ENCODE measurements around the gene CTLA4.

Gene CTLA4

DNA sequence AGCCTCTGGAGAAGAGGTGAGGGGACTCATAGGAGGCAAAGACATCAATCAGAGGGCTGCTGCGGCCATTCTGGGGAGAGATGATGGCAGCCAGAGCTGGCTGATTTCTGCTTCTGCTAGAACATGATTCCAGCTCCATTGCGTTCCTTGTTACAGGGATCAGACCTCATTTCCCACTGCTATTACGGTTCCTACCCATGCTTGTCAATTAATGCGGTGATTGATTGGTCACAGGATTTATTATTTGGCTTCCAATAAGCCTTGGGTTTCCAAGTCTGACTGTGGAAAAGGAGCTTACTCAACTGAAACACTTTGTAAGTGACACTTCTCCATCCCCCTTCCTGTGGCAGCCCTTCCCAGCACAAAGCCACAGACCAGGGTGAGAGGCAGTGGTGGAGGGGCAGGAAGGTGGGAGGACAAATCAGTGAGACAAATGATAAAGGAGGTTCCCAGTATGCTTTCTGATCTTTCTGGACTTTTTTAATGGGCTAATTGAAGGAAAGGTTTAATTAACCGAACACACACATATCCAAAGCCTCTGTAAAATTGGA is 26.8 kb upstream of the CTLA4 start:
- no peak for DNase-seq (ENCODE audit: extremely low read depth, low read depth)
- no peak overlapping the region for H3K4me3 ChIP-seq (replicated peaks; ENCODE audit: low read depth, low read length)
- no peak for TF ChIP-seq CTCF (IDR thresholded peaks at IDR 0.05; ENCODE audit: low read depth, low read length, missing control alignments)

DNA sequence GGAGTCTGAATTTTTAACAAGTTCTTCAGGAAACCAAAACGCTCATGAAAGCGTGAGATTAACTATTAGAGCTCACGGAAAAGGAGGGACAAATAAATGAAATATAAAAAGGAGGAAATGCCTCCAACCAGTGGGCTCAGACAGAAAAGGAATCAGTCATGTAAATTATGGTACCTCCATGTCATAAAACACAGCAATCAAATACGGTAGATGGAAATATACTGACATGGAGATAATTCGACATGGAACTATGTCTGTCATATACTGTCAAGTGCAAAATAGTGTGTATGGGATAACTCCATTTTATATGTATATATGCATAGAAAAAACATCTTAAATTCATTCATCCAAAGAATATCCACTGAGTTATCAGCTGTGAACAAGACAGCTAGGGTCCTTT is 25.9 kb upstream of the CTLA4 start:
- TF ChIP-seq CTCF (IDR thresholded peaks at IDR 0.05; ENCODE audit: low read depth, low read length, missing control alignments), result no peak
- no peak overlapping the region for H3K4me3 ChIP-seq (replicated peaks; ENCODE audit: low read depth, low read length)
- no peak for DNase-seq (ENCODE audit: extremely low read depth, low read depth)

DNA sequence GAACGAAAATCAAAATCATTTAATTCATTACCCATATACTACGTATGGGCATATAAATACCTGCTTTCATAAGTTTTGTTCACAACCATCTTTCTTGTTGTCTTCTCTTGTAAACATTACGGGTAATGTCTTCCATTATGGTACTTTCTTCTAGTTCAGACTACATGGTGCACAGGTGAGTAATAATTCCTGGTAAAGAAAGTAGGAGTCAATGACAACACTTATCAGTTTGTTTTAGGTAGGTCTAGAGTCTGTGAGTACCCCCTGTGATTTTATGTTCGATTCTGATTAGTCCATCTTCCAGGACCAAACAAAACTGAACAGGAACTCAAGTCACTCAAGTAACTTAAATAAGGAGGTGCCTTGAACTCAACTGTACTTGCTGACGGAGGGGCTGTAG is 25.2 kb upstream of the CTLA4 start:
- no peak for TF ChIP-seq CTCF (IDR thresholded peaks at IDR 0.05; ENCODE audit: low read depth, low read length, missing control alignments)
- no peak overlapping the region for H3K4me3 ChIP-seq (replicated peaks; ENCODE audit: low read depth, low read length)
- DNase-seq (ENCODE audit: extremely low read depth, low read depth), result no peak

DNA sequence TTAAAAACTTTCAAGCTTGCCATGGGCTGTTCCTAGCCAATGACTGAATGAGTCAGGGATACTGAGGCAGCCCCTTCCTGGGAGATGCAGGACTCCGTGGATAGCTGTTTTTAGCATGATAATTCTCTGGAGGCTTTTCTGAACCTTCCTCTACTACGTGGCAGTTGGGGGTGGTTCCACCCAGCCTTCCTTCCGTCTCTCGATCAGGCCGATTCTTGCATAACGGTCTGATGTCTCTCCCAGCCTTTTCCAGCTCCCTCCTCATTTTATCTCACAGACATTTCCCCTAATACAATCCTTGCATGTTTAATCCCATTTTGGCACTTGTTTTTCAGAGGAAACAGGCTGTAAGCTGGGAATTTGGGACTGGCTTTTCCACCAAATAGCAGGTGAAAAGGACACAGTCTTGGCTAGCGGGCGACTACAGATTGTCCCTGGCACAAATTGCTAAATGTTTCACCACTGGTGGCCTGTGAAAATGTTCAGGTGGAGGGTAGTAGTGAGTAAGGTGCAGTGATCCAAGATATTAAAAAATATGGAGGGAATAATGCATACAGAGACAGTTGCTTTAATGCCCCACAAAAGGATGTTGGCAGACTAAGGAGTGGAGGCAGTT is 21.0 kb upstream of the CTLA4 start:
- no peak for TF ChIP-seq CTCF (IDR thresholded peaks at IDR 0.05; ENCODE audit: low read depth, low read length, missing control alignments)
- no peak overlapping the region for H3K4me3 ChIP-seq (replicated peaks; ENCODE audit: low read depth, low read length)
- no peak for DNase-seq (ENCODE audit: extremely low read depth, low read depth)

DNA sequence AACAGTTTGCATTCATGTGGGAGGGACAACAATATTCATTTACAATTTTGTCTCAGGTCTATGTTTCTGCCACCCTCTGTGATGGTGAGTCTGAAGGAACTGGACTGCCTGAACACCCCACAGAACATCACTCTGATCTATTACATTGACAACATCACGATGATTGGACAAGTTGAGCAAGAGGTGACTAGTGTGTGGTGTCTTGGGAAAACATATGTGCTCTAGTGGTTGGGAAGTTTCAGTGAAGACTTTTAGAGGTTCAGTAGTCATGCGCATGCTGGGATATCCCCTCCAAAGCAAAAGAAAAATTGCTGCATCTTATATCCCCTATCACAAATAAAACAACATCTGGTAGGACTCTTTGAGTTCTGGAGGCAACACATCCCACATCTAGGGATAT is 18.6 kb upstream of the CTLA4 start:
- TF ChIP-seq CTCF (IDR thresholded peaks at IDR 0.05; ENCODE audit: low read depth, low read length, missing control alignments), result no peak
- no peak overlapping the region for H3K4me3 ChIP-seq (replicated peaks; ENCODE audit: low read depth, low read length)
- DNase-seq (ENCODE audit: extremely low read depth, low read depth), result no peak

DNA sequence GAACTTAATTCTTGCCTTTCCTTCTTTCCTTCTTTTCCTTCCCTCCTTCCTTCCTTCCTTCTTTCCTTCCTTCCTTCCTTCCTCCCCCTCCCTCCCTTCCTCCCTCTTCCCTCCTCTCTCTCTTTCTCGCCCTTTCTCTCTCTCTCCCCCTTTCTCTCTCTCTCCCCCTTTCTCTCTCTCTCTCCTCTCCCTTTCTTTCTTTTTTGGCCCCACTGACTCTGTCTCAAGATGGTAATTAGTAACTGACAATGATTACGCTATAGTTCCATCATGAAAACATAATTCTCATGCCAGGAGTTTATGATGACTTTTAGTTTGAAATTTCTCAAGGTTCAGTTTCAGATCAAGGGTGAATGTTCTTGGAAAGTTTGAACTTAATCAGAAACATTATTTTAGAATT is 14.8 kb upstream of the CTLA4 start:
- no peak for DNase-seq (ENCODE audit: extremely low read depth, low read depth)
- TF ChIP-seq CTCF (IDR thresholded peaks at IDR 0.05; ENCODE audit: low read depth, low read length, missing control alignments), result no peak
- no peak overlapping the region for H3K4me3 ChIP-seq (replicated peaks; ENCODE audit: low read depth, low read length)

DNA sequence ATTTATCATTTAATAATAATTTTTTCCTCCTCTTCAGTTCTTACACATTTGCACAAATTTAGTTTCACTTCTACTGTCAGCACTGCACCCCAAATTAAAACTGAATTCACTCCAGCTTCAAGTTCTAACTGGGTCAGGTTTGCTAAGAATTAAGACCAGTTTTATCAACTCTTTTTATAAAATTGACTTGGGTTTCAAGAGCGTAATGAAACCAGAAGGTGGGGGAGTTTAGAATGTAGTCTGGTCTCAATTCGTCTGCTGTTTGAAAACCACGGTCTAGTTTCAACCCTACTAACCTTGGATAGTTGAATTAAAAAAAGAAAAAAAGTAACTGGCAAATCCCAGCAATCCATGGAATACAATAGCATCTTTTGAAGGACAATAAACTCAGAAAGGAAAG is 14.3 kb upstream of the CTLA4 start:
- TF ChIP-seq CTCF (IDR thresholded peaks at IDR 0.05; ENCODE audit: low read depth, low read length, missing control alignments), result no peak
- H3K4me3 ChIP-seq (replicated peaks; ENCODE audit: low read depth, low read length), result no peak overlapping the region
- DNase-seq (ENCODE audit: extremely low read depth, low read depth), result no peak
